ENCODE measurements around the gene ZNF275. TPM values are rescaled to one million over a fixed set of nuclear protein-coding genes. Genes with fewer than 3 reads are reported as not detected.

ZNF275 gene
- total RNA-seq, 1 experiment from 2014 or later, result 9.8 TPM

DNA sequence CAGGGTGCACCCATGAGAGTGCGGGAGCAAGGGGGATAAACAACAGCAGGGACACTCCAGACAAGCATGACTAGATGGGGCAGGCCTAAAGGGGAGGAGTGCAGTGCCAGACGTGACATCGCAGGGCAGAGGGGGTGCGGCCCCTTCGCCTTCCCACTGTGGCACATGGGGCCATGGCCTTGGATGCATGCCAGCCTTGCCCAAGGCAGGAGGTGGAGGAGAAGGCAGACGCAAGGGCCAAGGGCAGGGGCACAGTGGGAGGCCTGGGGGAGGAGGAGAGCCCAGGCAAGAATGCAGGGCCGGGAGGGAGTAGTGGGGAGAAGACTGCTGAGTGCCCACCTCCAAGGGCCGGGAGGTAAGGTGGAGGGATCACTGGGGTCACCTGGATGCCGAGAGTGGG is 45.6 kb downstream of the ZNF275 start:
- Histone ChIP-seq H4K20me1 (ENCODE audit: insufficient read depth) (no peaks in the 10 kb centered on the region), H3K27ac (ENCODE audit: low read depth, low read length) (no peak overlapping the region), H3K4me2 (ENCODE audit: low read length) (no peak overlapping the region), H3K4me3 (replicated peaks in 1 of 2; ENCODE audit: low read depth in 1 of 2, low read length in 2 of 2) (no peak overlapping the region), H3K27me3 (ENCODE audit: insufficient read depth, low read length) (no peaks in the 10 kb centered on the region), H3K36me3 (ENCODE audit: control insufficient read depth in 1 of 2, insufficient read depth in 2 of 2, low read length in 2 of 2) (no peaks in the 10 kb centered on the region), H3K9me3 (ENCODE audit: control insufficient read depth in 1 of 2, insufficient read depth in 1 of 2, low read depth in 1 of 2, low read length in 2 of 2) (no peaks in the 10 kb centered on the region), H3K9me2 (ENCODE audit: insufficient read depth) (no peaks in the 10 kb centered on the region), H2AFZ (ENCODE audit: low read depth, low read length, poor library complexity, severe bottlenecking) (no peak overlapping the region), H3K4me1 (ENCODE audit: control insufficient read depth in 1 of 2, insufficient read depth in 2 of 2, low read length in 2 of 2) (no peaks in the 10 kb centered on the region), H3K79me2 (ENCODE audit: insufficient read depth, low read length) (no peaks in the 10 kb centered on the region), H3K9ac (ENCODE audit: low read length) (no peak overlapping the region)
- TF ChIP-seq, protein P1, sequence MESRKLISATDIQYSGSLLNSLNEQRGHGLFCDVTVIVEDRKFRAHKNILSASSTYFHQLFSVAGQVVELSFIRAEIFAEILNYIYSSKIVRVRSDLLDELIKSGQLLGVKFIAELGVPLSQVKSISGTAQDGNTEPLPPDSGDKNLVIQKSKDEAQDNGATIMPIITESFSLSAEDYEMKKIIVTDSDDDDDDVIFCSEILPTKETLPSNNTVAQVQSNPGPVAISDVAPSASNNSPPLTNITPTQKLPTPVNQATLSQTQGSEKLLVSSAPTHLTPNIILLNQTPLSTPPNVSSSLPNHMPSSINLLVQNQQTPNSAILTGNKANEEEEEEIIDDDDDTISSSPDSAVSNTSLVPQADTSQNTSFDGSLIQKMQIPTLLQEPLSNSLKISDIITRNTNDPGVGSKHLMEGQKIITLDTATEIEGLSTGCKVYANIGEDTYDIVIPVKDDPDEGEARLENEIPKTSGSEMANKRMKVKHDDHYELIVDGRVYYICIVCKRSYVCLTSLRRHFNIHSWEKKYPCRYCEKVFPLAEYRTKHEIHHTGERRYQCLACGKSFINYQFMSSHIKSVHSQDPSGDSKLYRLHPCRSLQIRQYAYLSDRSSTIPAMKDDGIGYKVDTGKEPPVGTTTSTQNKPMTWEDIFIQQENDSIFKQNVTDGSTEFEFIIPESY (IDR thresholded peaks at IDR 0.05; ENCODE audit: extremely low read depth, insufficient replicate concordance, low read length), result no peak
- RAD21 ChIA-PET (ENCODE audit: low non-redundant PET in 1 of 2, low total read pairs in 2 of 2, uncharacterized antibody in 2 of 2, unreplicated experiment in 2 of 2), result no interaction called here
- POLR2A ChIA-PET, result no interaction called here
- intact Hi-C loops (cut with micrococcal nuclease), result no loop called here
- no TSS peak for BruUV-seq (replicated peaks)
- CTCF ChIA-PET, result no interaction called here
- ATAC-seq (no peak), DNase-seq (ENCODE audit: low read depth, low spot score) (no peak)

DNA sequence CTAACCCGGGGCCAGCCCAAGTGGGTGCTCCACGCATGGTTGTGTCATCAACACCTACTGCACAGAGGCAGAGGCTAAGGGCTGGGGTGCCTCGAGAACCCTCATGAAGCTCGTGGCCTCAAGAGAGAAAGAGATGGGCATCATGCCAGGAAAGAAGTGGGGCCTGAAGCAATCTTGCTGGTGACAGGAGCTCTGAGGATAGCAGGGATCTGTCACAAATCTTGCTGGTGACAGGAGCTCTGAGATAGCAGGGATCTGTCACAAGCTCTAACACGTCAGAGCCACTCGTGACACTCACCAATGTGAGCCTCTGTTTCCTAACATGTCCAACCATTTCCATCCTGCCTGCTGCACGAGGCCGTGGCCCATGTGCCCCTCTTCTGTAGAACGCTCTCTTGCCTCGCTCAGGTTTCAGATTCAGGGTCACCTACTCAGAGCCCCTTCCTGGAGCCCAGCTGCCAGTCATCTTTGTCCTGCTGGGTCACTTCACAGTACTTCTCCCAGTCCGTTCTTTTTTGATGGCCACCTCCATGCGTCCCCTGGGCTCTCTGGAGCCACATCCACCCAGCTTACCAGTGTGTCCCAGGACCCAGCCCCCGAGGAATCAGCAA is 46.1 kb downstream of the ZNF275 start:
- RAD21 ChIA-PET (ENCODE audit: low non-redundant PET in 1 of 2, low total read pairs in 2 of 2, uncharacterized antibody in 2 of 2, unreplicated experiment in 2 of 2), result no interaction called here
- Histone ChIP-seq H3K36me3 (ENCODE audit: control insufficient read depth in 1 of 2, insufficient read depth in 2 of 2, low read length in 2 of 2) (no peaks in the 10 kb centered on the region), H3K79me2 (ENCODE audit: insufficient read depth, low read length) (no peaks in the 10 kb centered on the region), H3K4me2 (ENCODE audit: low read length) (no peak overlapping the region), H3K9me2 (ENCODE audit: insufficient read depth) (no peaks in the 10 kb centered on the region), H3K9ac (ENCODE audit: low read length) (no peak overlapping the region), H3K27ac (ENCODE audit: low read depth, low read length) (no peak overlapping the region), H3K9me3 (ENCODE audit: control insufficient read depth in 1 of 2, insufficient read depth in 1 of 2, low read depth in 1 of 2, low read length in 2 of 2) (no peaks in the 10 kb centered on the region), H4K20me1 (ENCODE audit: insufficient read depth) (no peaks in the 10 kb centered on the region), H2AFZ (ENCODE audit: low read depth, low read length, poor library complexity, severe bottlenecking) (no peak overlapping the region), H3K4me3 (replicated peaks in 1 of 2; ENCODE audit: low read depth in 1 of 2, low read length in 2 of 2) (no peak overlapping the region), H3K27me3 (ENCODE audit: insufficient read depth, low read length) (no peaks in the 10 kb centered on the region), H3K4me1 (ENCODE audit: control insufficient read depth in 1 of 2, insufficient read depth in 2 of 2, low read length in 2 of 2) (no peaks in the 10 kb centered on the region)
- no peak for ATAC-seq
- BruUV-seq (replicated peaks), result no TSS peak
- DNase-seq (ENCODE audit: low read depth, low spot score), result no peak
- no peak for TF ChIP-seq EZH2 (IDR thresholded peaks at IDR 0.05)
- CTCF ChIA-PET, result no interaction called here
- intact Hi-C loops (cut with micrococcal nuclease), result no loop called here
- POLR2A ChIA-PET, result no interaction called here

Measured in HCT116 (cell line).